PC-9 (cell line): Measurements from ENCODE around the gene MTA3. TPM values are rescaled to one million over a fixed set of nuclear protein-coding genes. Genes with fewer than 3 reads are reported as not detected.

Experiments used
- BruUV-seq: library from RNA; stranded (reverse); fragments of 400-500 nt; replicated peaks from 2 replicates; lab custom pipeline; 2021; lab: Mats Ljungman, UMichigan
- CTCF ChIA-PET: fragments of 300-600 bp; sonication (Branson Sonifier 250); formaldehyde crosslinking; loops from one replicate; lab custom pipeline; 2022; ENCODE audit warnings: antibody characterized with exemption; lab: Charles Lee
- POLR2A ChIA-PET: fragments of 300-600 bp; sonication (Branson Sonifier 250); formaldehyde crosslinking; loops from one replicate; lab custom pipeline; 2022; ENCODE audit warnings: antibody characterized with exemption; ENCODE audit not compliant: unreplicated experiment; lab: Charles Lee
- DNase-seq, 2 experiments: peaks; one replicate each; pipeline versions ENCODE4 v3.0.0 to v3.0.0-alpha.2; 2015 to 2022; ENCODE audit warnings: mixed read lengths in 1 of 2
- H2AFZ ChIP-seq: fragments of 200-600 bp; sonication (generic); 2 replicates; pipeline ENCODE4 v1.8.1; 2017; ENCODE audit warnings: antibody characterized with exemption
- H3F3A ChIP-seq: fragments of 200-600 bp; sonication (generic); 2 replicates; pipeline ENCODE4 v1.8.1; 2017; ENCODE audit warnings: antibody characterized with exemption, mild to moderate bottlenecking, low read depth; ENCODE audit not compliant: insufficient read depth
- H3K27ac ChIP-seq: fragments of 200-600 bp; sonication (generic); 2 replicates; pipeline ENCODE4 v1.6.1; 2016; ENCODE audit warnings: mixed run types
- H3K27me3 ChIP-seq: fragments of 200-600 bp; sonication (generic); 2 replicates; pipeline ENCODE4 v1.6.1; 2016; ENCODE audit warnings: low read depth, mixed run types; ENCODE audit not compliant: insufficient read depth
- H3K36me3 ChIP-seq: fragments of 200-600 bp; sonication (generic); 2 replicates; pipeline ENCODE4 v1.6.1; 2016; ENCODE audit warnings: low read depth, mixed run types
- H3K4me1 ChIP-seq: fragments of 200-600 bp; sonication (generic); replicated peaks from 2 replicates; pipeline ENCODE4 v1.6.1; 2016; ENCODE audit warnings: mixed run types; ENCODE audit not compliant: insufficient read depth
- H3K4me2 ChIP-seq: fragments of 200-600 bp; sonication (generic); 2 replicates; pipeline ENCODE4 v1.6.1; 2017; ENCODE audit warnings: mixed run types
- H3K4me3 ChIP-seq: fragments of 200-600 bp; sonication (generic); 2 replicates; pipeline ENCODE4 v1.6.1; 2016; ENCODE audit warnings: mixed run types
- H3K79me2 ChIP-seq: fragments of 200-600 bp; sonication (generic); 2 replicates; pipeline ENCODE4 v1.6.1; 2017; ENCODE audit warnings: low read depth, mixed run types
- H3K9me2 ChIP-seq: fragments of 200-600 bp; sonication (generic); 2 replicates; pipeline ENCODE4 v1.8.1; 2017; ENCODE audit warnings: mild to moderate bottlenecking; ENCODE audit not compliant: insufficient read depth
- H3K9me3 ChIP-seq: fragments of 200-600 bp; sonication (generic); 2 replicates; pipeline ENCODE4 v1.8.1; 2016; ENCODE audit warnings: low read depth; ENCODE audit not compliant: insufficient read depth
- H4K20me1 ChIP-seq: fragments of 200-600 bp; sonication (generic); 2 replicates; pipeline ENCODE4 v1.8.1; 2017; ENCODE audit not compliant: insufficient read depth
- CTCF ChIP-seq: fragments of 200-600 bp; sonication (generic); conservative IDR thresholded peaks from 2 replicates; pipeline ENCODE4 v1.6.1; 2017; ENCODE audit warnings: mixed run types, antibody characterized with exemption, mild to moderate bottlenecking, moderate library complexity
- EZH2 ChIP-seq: fragments of 200-600 bp; sonication (generic); IDR thresholded peaks from 2 replicates; pipeline ENCODE4 v1.8.0; 2017; ENCODE audit warnings: antibody characterized with exemption, low read depth
- intact Hi-C: fragments of 100-400 bp; cut with micrococcal nuclease; formaldehyde crosslinking; loops from one replicate; pipeline ENCODE4 v1.10.0; 2022; ENCODE audit not compliant: unreplicated experiment
- total RNA-seq: library from RNA; stranded (reverse); gene quantifications from 2 replicates; pipeline ENCODE4 v1.2.3, GENCODE V29; 2021

MTA3 gene
- total RNA-seq, 1 experiment from 2014 or later = 89.8 TPM

GRCh38 chr2:42788882-42789281 is 220.4 kb downstream of the MTA3 start:
- no peaks in the 10 kb centered on the region for H3K79me2 ChIP-seq
- H3K36me3 ChIP-seq = no peaks in the 10 kb centered on the region
- no TSS peak for BruUV-seq
- H3K27me3 ChIP-seq = no peaks in the 10 kb centered on the region
- CTCF ChIA-PET = no interaction called here
- H3K4me2 ChIP-seq = no peak overlapping the region
- no peaks in the 10 kb centered on the region for H3K4me1 ChIP-seq
- H4K20me1 ChIP-seq = no peaks in the 10 kb centered on the region
- TF ChIP-seq CTCF (no peak), EZH2 (no peak)
- intact Hi-C loops = no loop called here
- no peaks in the 10 kb centered on the region for H3K9me2 ChIP-seq
- H3K27ac ChIP-seq = no peak overlapping the region
- H2AFZ ChIP-seq = no peak overlapping the region
- no peak for DNase-seq
- H3K4me3 ChIP-seq = no peak overlapping the region
- H3F3A ChIP-seq = no peaks in the 10 kb centered on the region
- POLR2A ChIA-PET = no interaction called here
- H3K9me3 ChIP-seq = no peaks in the 10 kb centered on the region

- CTCF ChIA-PET = no interaction called here
- Histone ChIP-seq H3K36me3 (no peaks in the 10 kb centered on the region), H3K27ac (no peak overlapping the region), H3K79me2 (no peaks in the 10 kb centered on the region), H3K4me1 (no peaks in the 10 kb centered on the region), H3F3A (no peaks in the 10 kb centered on the region), H3K4me3 (no peak overlapping the region), H3K9me3 (no peaks in the 10 kb centered on the region), H3K9me2 (no peaks in the 10 kb centered on the region), H3K27me3 (no peaks in the 10 kb centered on the region), H2AFZ (no peak overlapping the region), H3K4me2 (no peak overlapping the region), H4K20me1 (no peaks in the 10 kb centered on the region)
- no peak for DNase-seq
- TF ChIP-seq CTCF (no peak), EZH2 (no peak)
- intact Hi-C loops = no loop called here
- no TSS peak for BruUV-seq
- POLR2A ChIA-PET = no interaction called here
Observed at GRCh38 chr2:42789751-42790150, 221.3 kb downstream of the MTA3 start.

- no peak overlapping the region for H3K4me2 ChIP-seq
- H3K4me3 ChIP-seq = no peak overlapping the region
- DNase-seq = no peak
- no peaks in the 10 kb centered on the region for H3K9me2 ChIP-seq
- H3F3A ChIP-seq = no peaks in the 10 kb centered on the region
- no TSS peak for BruUV-seq
- no peak overlapping the region for H3K27ac ChIP-seq
- no peaks in the 10 kb centered on the region for H4K20me1 ChIP-seq
- TF ChIP-seq CTCF (no peak), EZH2 (no peak)
- intact Hi-C loops = no loop called here
- no peaks in the 10 kb centered on the region for H3K9me3 ChIP-seq
- no peaks in the 10 kb centered on the region for H3K36me3 ChIP-seq
- CTCF ChIA-PET = no interaction called here
- no peaks in the 10 kb centered on the region for H3K79me2 ChIP-seq
- no peak overlapping the region for H2AFZ ChIP-seq
- H3K27me3 ChIP-seq = no peaks in the 10 kb centered on the region
- POLR2A ChIA-PET = no interaction called here
- H3K4me1 ChIP-seq = no peaks in the 10 kb centered on the region
Observed at GRCh38 chr2:42791606-42792005, 223.2 kb downstream of the MTA3 start.
